ENCODE measurements around the gene IQSEC1. TPM values are rescaled to one million over a fixed set of nuclear protein-coding genes. Genes with fewer than 3 reads are reported as not detected.

Gene IQSEC1
- total RNA-seq, 1 donor from 2014 or later: 57.1 TPM

- DNase-seq (ENCODE audit: extremely low read depth, low read depth, low spot score): no peak
Measured at GRCh38 chr3:12975748-12976522, 97.3 kb downstream of the IQSEC1 start.

- no peak for DNase-seq (ENCODE audit: extremely low read depth, low read depth, low spot score)
Measured at GRCh38 chr3:12974819-12975218, 98.4 kb downstream of the IQSEC1 start.

- DNase-seq (ENCODE audit: extremely low read depth, low read depth, low spot score): no peak
Measured at GRCh38 chr3:12974334-12974733, 98.9 kb downstream of the IQSEC1 start.

- no peak for DNase-seq (ENCODE audit: extremely low read depth, low read depth, low spot score)
Measured at GRCh38 chr3:12973827-12974226, 99.4 kb downstream of the IQSEC1 start.

GRCh38 chr3:12972781-12973702 is 100.2 kb downstream of the IQSEC1 start:
- DNase-seq (ENCODE audit: extremely low read depth, low read depth, low spot score): no peak

- no peak for DNase-seq (ENCODE audit: extremely low read depth, low read depth, low spot score)
Measured at GRCh38 chr3:12972043-12972442, 101.2 kb downstream of the IQSEC1 start.

GRCh38 chr3:12970684-12971083 is 102.5 kb downstream of the IQSEC1 start:
- DNase-seq (ENCODE audit: extremely low read depth, low read depth, low spot score): no peak

- no peak for DNase-seq (ENCODE audit: extremely low read depth, low read depth, low spot score)
Measured at GRCh38 chr3:12969486-12969885, 103.7 kb downstream of the IQSEC1 start.

GRCh38 chr3:12968541-12968940 is 104.7 kb downstream of the IQSEC1 start:
- DNase-seq (ENCODE audit: extremely low read depth, low read depth, low spot score): no peak

- DNase-seq (ENCODE audit: extremely low read depth, low read depth, low spot score): no peak
Measured at GRCh38 chr3:12967606-12968351, 105.5 kb downstream of the IQSEC1 start.

- no peak for DNase-seq (ENCODE audit: extremely low read depth, low read depth, low spot score)
Measured at GRCh38 chr3:12966847-12967605, 106.2 kb downstream of the IQSEC1 start.

GRCh38 chr3:12965999-12966846 is 107.0 kb downstream of the IQSEC1 start:
- DNase-seq (ENCODE audit: extremely low read depth, low read depth, low spot score): no peak

- no peak for DNase-seq (ENCODE audit: extremely low read depth, low read depth, low spot score)
Measured at GRCh38 chr3:12964711-12965612, 108.3 kb downstream of the IQSEC1 start.

GRCh38 chr3:12963922-12964701 is 109.1 kb downstream of the IQSEC1 start:
- no peak for DNase-seq (ENCODE audit: extremely low read depth, low read depth, low spot score)

GRCh38 chr3:12963231-12963896 is 109.9 kb downstream of the IQSEC1 start:
- no peak for DNase-seq (ENCODE audit: extremely low read depth, low read depth, low spot score)

- no peak for DNase-seq (ENCODE audit: extremely low read depth, low read depth, low spot score)
Measured at GRCh38 chr3:12962292-12962691, 110.9 kb downstream of the IQSEC1 start.

GRCh38 chr3:12961697-12962036 is 111.6 kb downstream of the IQSEC1 start:
- no peak for DNase-seq (ENCODE audit: extremely low read depth, low read depth, low spot score)
